HAP-1 (cell line): ENCODE results near the gene DAB1.

Experiments
- DNase-seq, 2 experiments: peaks; one replicate each; pipeline ENCODE4 v3.0.0-alpha.2; 2016 to 2020; ENCODE audit warnings: low spot score in 2 of 2
- H3K27me3 ChIP-seq: fragments of 250-450 bp; sonication (Bioruptor Pico); 2 replicates; pipeline ENCODE4 v1.5.1; 2020; ENCODE audit warnings: low read depth, mild to moderate bottlenecking, moderate library complexity
- H3K36me3 ChIP-seq: fragments of 250-450 bp; sonication (Bioruptor Pico); replicated peaks from 2 replicates; pipeline ENCODE4 v1.5.1; 2020; ENCODE audit warnings: mild to moderate bottlenecking
- H3K4me1 ChIP-seq: fragments of 250-450 bp; sonication (Bioruptor Pico); 2 replicates; pipeline ENCODE4 v1.5.1; 2020; ENCODE audit warnings: mild to moderate bottlenecking
- H3K4me3 ChIP-seq: fragments of 250-450 bp; sonication (Bioruptor Pico); 2 replicates; pipeline ENCODE4 v1.5.1; 2020; ENCODE audit warnings: mild to moderate bottlenecking, moderate library complexity
- H3K9me3 ChIP-seq: fragments of 250-450 bp; sonication (Bioruptor Pico); 2 replicates; pipeline ENCODE4 v1.5.1; 2020; ENCODE audit warnings: mild to moderate bottlenecking, moderate library complexity
- in situ Hi-C: fragments of 300-500 bp; cut with MboI; formaldehyde crosslinking; loops from 3 replicates; pipeline ENCODE4 v1.14.3; 2020; ENCODE audit warnings: low sequenced_read_pairs, inconsistent platforms, mixed read lengths

The DAB1 gene

GRCh38 chr1:57336793-57337192, 87.1 kb downstream of the DAB1 start:
- DNase-seq: no peak
- H3K9me3 ChIP-seq: no peaks in the 10 kb centered on the region
- no peaks in the 10 kb centered on the region for H3K4me1 ChIP-seq
- no peaks in the 10 kb centered on the region for H3K36me3 ChIP-seq
- no peak overlapping the region for H3K4me3 ChIP-seq
- H3K27me3 ChIP-seq: no peaks in the 10 kb centered on the region
- in situ Hi-C loops: no loop called here

- Histone ChIP-seq H3K27me3 (no peaks in the 10 kb centered on the region), H3K4me3 (no peak overlapping the region), H3K9me3 (no peaks in the 10 kb centered on the region), H3K4me1 (no peaks in the 10 kb centered on the region), H3K36me3 (no peaks in the 10 kb centered on the region)
- in situ Hi-C loops: no loop called here
- DNase-seq: no peak
Measured at GRCh38 chr1:57331620-57332019, 92.2 kb downstream of the DAB1 start.

- DNase-seq: no peak
- no peaks in the 10 kb centered on the region for H3K4me1 ChIP-seq
- H3K36me3 ChIP-seq: no peaks in the 10 kb centered on the region
- in situ Hi-C loops: no loop called here
- H3K4me3 ChIP-seq: no peak overlapping the region
- H3K27me3 ChIP-seq: no peaks in the 10 kb centered on the region
- H3K9me3 ChIP-seq: no peaks in the 10 kb centered on the region
Measured at GRCh38 chr1:57329937-57330336, 93.9 kb downstream of the DAB1 start.

GRCh38 chr1:57329001-57329527, 94.8 kb downstream of the DAB1 start:
- H3K4me1 ChIP-seq: no peaks in the 10 kb centered on the region
- H3K36me3 ChIP-seq: no peaks in the 10 kb centered on the region
- no peak overlapping the region for H3K4me3 ChIP-seq
- DNase-seq: no peak
- H3K9me3 ChIP-seq: no peaks in the 10 kb centered on the region
- H3K27me3 ChIP-seq: no peaks in the 10 kb centered on the region
- in situ Hi-C loops: no loop called here

GRCh38 chr1:57327946-57328345, 95.9 kb downstream of the DAB1 start:
- no peaks in the 10 kb centered on the region for H3K27me3 ChIP-seq
- H3K9me3 ChIP-seq: no peaks in the 10 kb centered on the region
- in situ Hi-C loops: no loop called here
- no peak for DNase-seq
- no peaks in the 10 kb centered on the region for H3K4me1 ChIP-seq
- no peaks in the 10 kb centered on the region for H3K36me3 ChIP-seq
- H3K4me3 ChIP-seq: no peak overlapping the region

- no peaks in the 10 kb centered on the region for H3K27me3 ChIP-seq
- DNase-seq: no peak
- in situ Hi-C loops: no loop called here
Measured at GRCh38 chr1:57327336-57327735, 96.5 kb downstream of the DAB1 start.

GRCh38 chr1:57325536-57325935, 98.3 kb downstream of the DAB1 start:
- in situ Hi-C loops: no loop called here

More at GRCh38 chr1:57327336-57327735, 96.5 kb downstream of the DAB1 start:
- H3K4me3 ChIP-seq: no peak overlapping the region
- no peaks in the 10 kb centered on the region for H3K36me3 ChIP-seq
- no peaks in the 10 kb centered on the region for H3K9me3 ChIP-seq
- H3K4me1 ChIP-seq: no peaks in the 10 kb centered on the region

GRCh38 chr1:57325117-57325516, 98.7 kb downstream of the DAB1 start:
- no peak for DNase-seq
- no peak overlapping the region for H3K4me3 ChIP-seq
- no peaks in the 10 kb centered on the region for H3K9me3 ChIP-seq
- H3K36me3 ChIP-seq: no peaks in the 10 kb centered on the region
- H3K27me3 ChIP-seq: no peaks in the 10 kb centered on the region
- in situ Hi-C loops: no loop called here
- no peaks in the 10 kb centered on the region for H3K4me1 ChIP-seq

More at GRCh38 chr1:57325536-57325935, 98.3 kb downstream of the DAB1 start:
- Histone ChIP-seq H3K36me3 (no peaks in the 10 kb centered on the region), H3K9me3 (no peaks in the 10 kb centered on the region), H3K27me3 (no peaks in the 10 kb centered on the region), H3K4me3 (no peak overlapping the region), H3K4me1 (no peaks in the 10 kb centered on the region)
- DNase-seq: no peak

- no peaks in the 10 kb centered on the region for H3K27me3 ChIP-seq
- no peak for DNase-seq
- H3K36me3 ChIP-seq: no peaks in the 10 kb centered on the region
- no peak overlapping the region for H3K4me3 ChIP-seq
- no peaks in the 10 kb centered on the region for H3K4me1 ChIP-seq
- no peaks in the 10 kb centered on the region for H3K9me3 ChIP-seq
- in situ Hi-C loops: no loop called here
Measured at GRCh38 chr1:57324388-57324787, 99.5 kb downstream of the DAB1 start.

- in situ Hi-C loops: no loop called here
- no peaks in the 10 kb centered on the region for H3K36me3 ChIP-seq
- H3K9me3 ChIP-seq: no peaks in the 10 kb centered on the region
- H3K4me1 ChIP-seq: no peaks in the 10 kb centered on the region
- H3K27me3 ChIP-seq: no peaks in the 10 kb centered on the region
- no peak for DNase-seq
- H3K4me3 ChIP-seq: no peak overlapping the region
Measured at GRCh38 chr1:57321776-57322175, 102.1 kb downstream of the DAB1 start.

- Histone ChIP-seq H3K9me3 (no peaks in the 10 kb centered on the region), H3K27me3 (no peaks in the 10 kb centered on the region), H3K4me3 (no peak overlapping the region), H3K36me3 (no peaks in the 10 kb centered on the region), H3K4me1 (no peaks in the 10 kb centered on the region)
- in situ Hi-C loops: no loop called here
- no peak for DNase-seq
Measured at GRCh38 chr1:57319791-57320190, 104.1 kb downstream of the DAB1 start.

- Histone ChIP-seq H3K4me1 (no peaks in the 10 kb centered on the region), H3K36me3 (no peaks in the 10 kb centered on the region), H3K9me3 (no peaks in the 10 kb centered on the region), H3K4me3 (no peak overlapping the region), H3K27me3 (no peaks in the 10 kb centered on the region)
- in situ Hi-C loops: no loop called here
- DNase-seq: no peak
Measured at GRCh38 chr1:57319165-57319564, 104.7 kb downstream of the DAB1 start.

GRCh38 chr1:57316861-57317260, 107.0 kb downstream of the DAB1 start:
- no peak for DNase-seq
- Histone ChIP-seq H3K4me1 (no peaks in the 10 kb centered on the region), H3K4me3 (no peak overlapping the region), H3K9me3 (no peaks in the 10 kb centered on the region), H3K36me3 (no peaks in the 10 kb centered on the region), H3K27me3 (no peaks in the 10 kb centered on the region)
- in situ Hi-C loops: no loop called here

GRCh38 chr1:57316291-57316690, 107.6 kb downstream of the DAB1 start:
- Histone ChIP-seq H3K27me3 (no peaks in the 10 kb centered on the region), H3K9me3 (no peaks in the 10 kb centered on the region), H3K36me3 (no peaks in the 10 kb centered on the region), H3K4me1 (no peaks in the 10 kb centered on the region), H3K4me3 (no peak overlapping the region)
- in situ Hi-C loops: no loop called here
- DNase-seq: no peak

- no peaks in the 10 kb centered on the region for H3K4me1 ChIP-seq
- no peaks in the 10 kb centered on the region for H3K9me3 ChIP-seq
- no peaks in the 10 kb centered on the region for H3K36me3 ChIP-seq
- in situ Hi-C loops: no loop called here
- no peak for DNase-seq
- no peak overlapping the region for H3K4me3 ChIP-seq
- no peaks in the 10 kb centered on the region for H3K27me3 ChIP-seq
Measured at GRCh38 chr1:57312869-57313268, 111.0 kb downstream of the DAB1 start.
